HG02759 (cell line): ENCODE data around the gene NUDT14.

Experiments
- ATAC-seq: cut with Tn5 transposase; IDR thresholded peaks from one replicate; pipeline ENCODE4 v1.9.1; 2021; ENCODE audit warnings: mild to moderate bottlenecking, moderate library complexity; ENCODE audit not compliant: unreplicated experiment

The NUDT14 gene

GRCh38 chr14:105178069-105178867 is 2.8 kb downstream of the NUDT14 start:
- no peak for ATAC-seq

- ATAC-seq = no peak
These were observed 4.0 kb downstream of the NUDT14 start for GRCh38 chr14:105177082-105177481.

- no peak for ATAC-seq
These were observed 4.6 kb downstream of the NUDT14 start for GRCh38 chr14:105176513-105176912.

- no peak for ATAC-seq
These were observed 6.9 kb downstream of the NUDT14 start for GRCh38 chr14:105173901-105174894.

GRCh38 chr14:105173145-105173544 is 8.0 kb downstream of the NUDT14 start:
- no peak for ATAC-seq

DNA sequence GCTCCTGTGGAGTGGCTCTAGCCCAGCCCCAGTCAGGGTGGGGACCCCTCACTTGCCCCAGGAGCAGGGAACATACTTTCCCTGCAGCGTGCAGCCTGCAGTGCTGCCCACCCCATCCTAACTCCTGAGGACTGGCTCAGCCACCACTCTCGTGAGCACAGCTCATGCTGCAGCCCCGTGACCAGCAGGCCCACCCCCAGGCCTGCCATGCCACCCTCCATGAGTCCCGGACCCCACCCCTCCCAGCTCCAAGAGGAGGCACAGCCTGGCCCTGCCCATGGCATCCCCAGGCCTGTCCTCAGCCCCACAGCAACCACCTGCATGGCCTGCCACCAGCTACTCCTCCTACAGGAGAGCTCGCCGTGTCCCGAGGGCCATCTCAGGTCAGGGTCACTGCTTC is 8.6 kb downstream of the NUDT14 start:
- ATAC-seq = no peak

DNA sequence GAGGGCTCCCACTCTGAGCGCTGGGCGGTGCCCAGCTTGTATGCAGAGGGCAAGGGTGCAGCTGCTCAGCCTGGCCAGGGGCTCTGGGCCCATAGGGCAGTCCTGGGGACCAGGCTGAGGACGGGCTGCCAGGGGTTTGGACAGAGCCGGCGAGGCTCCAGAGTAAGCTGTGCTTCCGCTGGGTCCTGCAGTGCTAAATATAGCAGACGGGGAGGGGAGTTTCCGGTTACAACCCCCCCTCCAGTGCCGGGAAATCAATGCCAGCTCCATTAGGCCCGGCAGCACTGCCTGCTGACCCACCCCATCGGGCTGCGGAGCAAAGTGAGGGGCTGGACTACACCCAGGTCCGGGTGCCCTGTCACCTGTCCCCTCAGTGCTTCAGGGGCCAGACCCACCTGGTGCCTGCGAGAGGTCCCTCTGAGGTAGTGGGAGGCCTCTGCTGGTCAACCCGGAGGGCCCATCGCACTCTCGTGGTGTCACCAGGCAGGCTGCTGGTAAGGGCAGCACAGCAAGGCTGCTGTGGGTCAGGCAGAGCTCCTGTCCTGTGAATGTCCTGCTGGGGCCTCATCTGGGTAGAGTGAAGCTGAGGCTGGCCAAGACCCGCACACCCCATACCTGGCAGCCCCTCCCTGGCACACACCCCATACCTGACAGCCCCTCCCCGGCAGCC is 10.0 kb downstream of the NUDT14 start:
- no peak for ATAC-seq

DNA sequence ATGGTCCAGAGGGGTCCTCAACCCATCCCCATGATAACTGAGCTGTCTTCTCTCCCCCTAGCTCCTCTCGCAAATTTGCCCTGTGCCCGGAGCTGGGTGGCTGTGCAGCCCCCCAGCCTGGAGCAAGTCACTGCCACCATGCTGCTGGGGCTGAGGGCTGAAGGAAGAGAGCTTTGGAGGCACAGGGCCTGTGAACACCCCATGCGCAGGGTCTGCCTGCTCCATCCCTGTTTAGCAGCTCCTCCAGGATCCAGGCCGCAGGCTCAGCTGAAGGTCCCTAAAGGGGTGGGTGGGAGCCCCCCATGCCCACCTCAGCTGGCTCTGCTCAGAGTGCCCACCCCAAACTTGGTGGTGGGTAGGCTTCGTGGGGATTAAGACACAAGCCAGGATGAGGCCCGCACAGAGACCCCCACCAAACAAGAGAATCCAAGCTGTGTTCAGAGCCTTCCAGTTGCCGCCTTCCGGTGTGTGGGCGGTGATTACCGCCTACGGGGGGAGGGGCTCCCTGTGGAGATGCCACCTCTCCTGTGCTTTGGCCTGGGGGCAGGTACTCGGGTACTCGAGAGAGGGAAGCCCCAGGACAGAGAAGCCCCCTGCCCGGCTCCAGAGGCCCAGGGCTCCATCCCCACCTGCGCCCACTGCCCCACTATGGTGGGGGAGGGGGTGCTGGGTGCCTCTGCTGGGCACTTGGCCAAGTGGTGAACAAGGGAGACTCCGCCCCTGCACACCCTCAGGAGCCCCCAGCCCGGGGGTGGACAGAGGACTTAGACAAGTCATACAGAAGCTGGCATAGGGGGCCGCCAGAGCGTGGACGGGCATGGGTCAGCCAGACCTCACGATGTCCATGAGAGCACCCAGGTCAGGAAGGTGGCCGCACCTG is 11.1 kb downstream of the NUDT14 start:
- no peak for ATAC-seq

GRCh38 chr14:105168979-105169507 is 12.1 kb downstream of the NUDT14 start:
- ATAC-seq = no peak

GRCh38 chr14:105168496-105168978 is 12.6 kb downstream of the NUDT14 start, which contains the start of gene JAG2:
Gene JAG2 (minus strand): TSS chr14:105168776. CDS start chr14:105168420, 356 bp downstream.
- ATAC-seq = no peak

GRCh38 chr14:105168093-105168420 is 13.1 kb downstream of the NUDT14 start:
- no peak for ATAC-seq

- no peak for ATAC-seq
These were observed 13.6 kb downstream of the NUDT14 start for GRCh38 chr14:105167303-105168092.

DNA sequence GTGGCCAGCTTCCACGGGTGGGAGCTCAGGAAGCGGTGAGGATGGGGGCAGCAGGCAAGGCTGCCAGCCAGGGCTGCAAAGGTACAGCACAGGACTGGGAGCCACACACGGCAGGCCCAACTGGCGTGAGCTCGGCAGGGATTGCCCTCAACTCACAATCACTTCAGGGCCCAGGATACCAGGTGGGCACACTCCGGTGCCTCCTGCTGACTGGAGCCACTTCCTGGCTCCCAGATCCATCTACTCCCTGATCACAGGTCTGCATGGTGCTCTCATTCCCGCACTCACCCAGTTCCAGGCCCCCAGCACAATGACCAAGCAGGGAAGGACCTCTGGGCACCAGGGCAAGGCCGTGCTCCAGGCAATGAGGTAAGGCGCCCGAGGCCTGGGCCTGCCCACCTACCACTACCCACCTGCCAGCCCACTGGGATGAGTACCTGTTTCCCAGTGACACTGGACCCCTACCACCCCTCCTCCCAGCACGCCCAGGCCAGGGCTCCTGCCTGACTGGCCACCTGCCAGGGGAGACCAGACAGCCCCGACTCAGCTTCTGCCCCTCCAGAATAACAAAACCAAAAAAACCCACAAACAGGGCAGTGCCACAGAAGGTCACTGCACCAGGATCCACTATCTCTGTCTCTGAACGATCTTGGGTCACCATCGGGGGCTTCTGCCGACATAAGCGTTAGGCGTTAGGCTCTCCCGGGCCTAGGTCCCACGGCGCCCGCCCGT is 14.4 kb downstream of the NUDT14 start:
- no peak for ATAC-seq

DNA sequence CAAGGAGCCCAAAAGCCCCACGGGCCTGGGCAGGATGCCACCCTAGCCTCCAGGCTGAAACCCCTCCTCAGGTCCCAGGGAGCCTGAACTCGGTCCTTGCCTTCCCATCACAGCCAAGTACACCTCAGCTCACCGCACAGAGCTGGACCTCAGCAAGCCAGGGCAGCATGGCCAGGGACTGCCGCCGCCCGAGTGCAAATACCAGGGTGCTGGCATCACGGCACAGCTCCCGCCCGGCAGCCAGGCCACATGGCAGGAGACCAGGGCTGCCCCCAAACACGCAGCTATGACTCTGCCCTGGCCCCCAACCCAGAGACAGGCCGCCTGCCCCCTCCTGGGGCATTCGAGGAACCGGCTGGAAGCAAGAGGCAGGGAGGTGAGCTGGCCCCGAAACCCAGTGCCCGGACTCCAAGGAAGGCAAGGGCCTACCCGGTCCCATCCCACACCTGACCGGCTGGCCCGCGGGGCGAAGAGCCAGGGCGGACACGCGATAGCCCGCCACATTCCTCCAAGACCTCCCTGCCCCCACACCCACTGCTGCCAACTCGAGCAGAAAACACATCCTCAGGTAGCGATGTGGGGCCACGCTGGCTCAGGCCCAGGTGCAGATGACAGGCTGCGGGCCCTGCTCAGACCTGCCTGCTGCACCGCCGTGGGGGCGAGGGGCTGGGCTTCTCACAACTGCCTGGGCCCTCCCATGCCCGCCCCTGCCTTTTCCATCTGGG is 15.2 kb downstream of the NUDT14 start:
- no peak for ATAC-seq

- ATAC-seq = no peak
These were observed 15.9 kb downstream of the NUDT14 start for GRCh38 chr14:105165134-105165704.

GRCh38 chr14:105163040-105163742 is 17.9 kb downstream of the NUDT14 start:
- ATAC-seq = no peak

DNA sequence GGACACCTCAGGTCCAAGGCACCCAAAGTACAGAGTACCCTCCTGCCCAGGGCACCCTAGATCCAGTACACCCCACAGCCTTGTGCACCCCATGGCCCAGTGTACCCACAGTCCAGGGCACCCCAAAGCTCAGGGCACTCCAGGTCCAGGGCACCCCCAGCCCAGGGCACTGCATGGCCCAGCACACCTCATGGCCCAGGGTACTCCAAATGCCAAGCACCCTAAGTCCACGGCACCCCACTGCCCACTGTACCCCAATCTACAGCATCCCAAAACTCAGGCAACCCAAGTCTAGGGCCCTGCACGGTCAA is 18.5 kb downstream of the NUDT14 start:
- ATAC-seq = no peak
